ENCODE results near the gene AIF1L. TPM values are rescaled to one million over a fixed set of nuclear protein-coding genes. Genes with fewer than 3 reads are reported as not detected.

The AIF1L gene
- total and polyA plus RNA-seq, 2 donors (not counting 1 experiment from before 2014, with no cell fraction given), result not detected

- ATAC-seq (ENCODE audit: low read depth), result no peak
- Histone ChIP-seq H3K9ac (ENCODE audit: low read length) (no peak overlapping the region), H3K9me3 (ENCODE audit: control extremely low read depth in 1 of 3, control insufficient read depth in 2 of 3, insufficient read depth in 1 of 3, low read length in 2 of 3) (no peaks in the 10 kb centered on the region), H3K4me3 (ENCODE audit: control extremely low read depth in 1 of 5, extremely low read depth in 1 of 5, insufficient read depth in 1 of 5, low read depth in 2 of 5, low read length in 4 of 5) (no peak overlapping the region), H3K4me1 (ENCODE audit: control insufficient read depth in 2 of 2, insufficient read depth in 2 of 2, low read length in 2 of 2) (no peaks in the 10 kb centered on the region), H3K27me3 (replicated peaks in 1 of 4; ENCODE audit: control extremely low read depth in 1 of 4, control insufficient read depth in 3 of 4, insufficient read depth in 4 of 4, low read length in 3 of 4) (no peaks in the 10 kb centered on the region), H3K79me2 (ENCODE audit: control insufficient read depth, insufficient read depth, low read length) (no peaks in the 10 kb centered on the region), H4K20me1 (ENCODE audit: control insufficient read depth, insufficient read depth, low read length, poor library complexity, severe bottlenecking) (no peaks in the 10 kb centered on the region), H2AFZ (ENCODE audit: insufficient read depth, low read depth, low read length, poor library complexity, severe bottlenecking) (no peak overlapping the region), H3K4me2 (replicated peaks; ENCODE audit: low read depth, low read length, poor library complexity, severe bottlenecking) (no peak overlapping the region), H3K36me3 (replicated peaks in 1 of 2; ENCODE audit: control extremely low read depth in 1 of 2, control insufficient read depth in 1 of 2, extremely low read depth in 1 of 2, insufficient read depth in 2 of 2, low read length in 1 of 2) (no peaks in the 10 kb centered on the region), H3K27ac (ENCODE audit: low read length in 2 of 2) (no peak overlapping the region)
- Mint-ChIP-seq H3K4me1 (no peaks in the 10 kb centered on the region), H3K27me3 (peaks cover 5% of the 10 kb centered on the region), H3K27ac (no peak overlapping the region), H3K9me3 (ENCODE audit: insufficient read depth) (no peaks in the 10 kb centered on the region), H3K4me3 (no peak overlapping the region)
- POLR2A ChIA-PET, result no interaction called here
- CTCF ChIA-PET, result interaction anchor here (1.7 kb wide), 1 partner anchor 11 kb away, joined by 4 read pairs; no protein-coding TSS in a partner anchor
- 86% methylated on average over 12 of the region's 14 CpGs for WGBS (ENCODE audit: insufficient coverage)
- no peak for DNase-seq
- TF ChIP-seq CTCF (IDR thresholded peaks at IDR 0.05) (no peak), EZH2 (IDR thresholded peaks at IDR 0.05; ENCODE audit: borderline replicate concordance, insufficient read depth, low read depth, low read length, poor library complexity, severe bottlenecking) (no peak)
- intact Hi-C loops (cut with micrococcal nuclease), result no loop called here
Measured at GRCh38 chr9:131068076-131068816, 28.1 kb upstream of the AIF1L start.

- H3K9me3 ChIP-seq (ENCODE audit: control extremely low read depth in 1 of 3, control insufficient read depth in 2 of 3, insufficient read depth in 1 of 3, low read length in 2 of 3), result no peaks in the 10 kb centered on the region
- intact Hi-C loops (cut with micrococcal nuclease), result no loop called here
- Mint-ChIP-seq H3K9me3 (ENCODE audit: insufficient read depth) (no peaks in the 10 kb centered on the region), H3K4me3 (no peak overlapping the region), H3K27me3 (peaks cover 5% of the 10 kb centered on the region), H3K4me1 (no peaks in the 10 kb centered on the region), H3K27ac (no peak overlapping the region)
- no peak for DNase-seq
- H4K20me1 ChIP-seq (ENCODE audit: control insufficient read depth, insufficient read depth, low read length, poor library complexity, severe bottlenecking), result no peaks in the 10 kb centered on the region
- ChIA-PET CTCF (no interaction called here), POLR2A (no interaction called here)
- H3K4me3 ChIP-seq (ENCODE audit: control extremely low read depth in 1 of 5, extremely low read depth in 1 of 5, insufficient read depth in 1 of 5, low read depth in 2 of 5, low read length in 4 of 5), result no peak overlapping the region
- no peak overlapping the region for H2AFZ ChIP-seq (ENCODE audit: insufficient read depth, low read depth, low read length, poor library complexity, severe bottlenecking)
- no peak overlapping the region for H3K9ac ChIP-seq (ENCODE audit: low read length)
- H3K4me1 ChIP-seq (ENCODE audit: control insufficient read depth in 2 of 2, insufficient read depth in 2 of 2, low read length in 2 of 2), result no peaks in the 10 kb centered on the region
- H3K27me3 ChIP-seq (replicated peaks in 1 of 4; ENCODE audit: control extremely low read depth in 1 of 4, control insufficient read depth in 3 of 4, insufficient read depth in 4 of 4, low read length in 3 of 4), result no peaks in the 10 kb centered on the region
- H3K36me3 ChIP-seq (replicated peaks in 1 of 2; ENCODE audit: control extremely low read depth in 1 of 2, control insufficient read depth in 1 of 2, extremely low read depth in 1 of 2, insufficient read depth in 2 of 2, low read length in 1 of 2), result no peaks in the 10 kb centered on the region
- no peak overlapping the region for H3K4me2 ChIP-seq (replicated peaks; ENCODE audit: low read depth, low read length, poor library complexity, severe bottlenecking)
- 95% methylated on average over 13 of the region's 15 CpGs for WGBS (ENCODE audit: insufficient coverage)
- no peaks in the 10 kb centered on the region for H3K79me2 ChIP-seq (ENCODE audit: control insufficient read depth, insufficient read depth, low read length)
- H3K27ac ChIP-seq (ENCODE audit: low read length in 2 of 2), result no peak overlapping the region
- TF ChIP-seq CTCF (IDR thresholded peaks at IDR 0.05) (no peak), EZH2 (IDR thresholded peaks at IDR 0.05; ENCODE audit: borderline replicate concordance, insufficient read depth, low read depth, low read length, poor library complexity, severe bottlenecking) (no peak)
- ATAC-seq (ENCODE audit: low read depth), result no peak
Measured at GRCh38 chr9:131069699-131070098, 26.6 kb upstream of the AIF1L start.
